Subcutaneous abdominal adipose tissue (tissue), 5 donors: ENCODE measurements around the gene FAH.

Source experiments
- H3K27ac ChIP-seq: one replicate; pipeline ENCODE4 v1.7.0; 2013; ENCODE audit warnings: low read depth, mild to moderate bottlenecking, inconsistent platforms, low read length, moderate library complexity
- H3K27me3 ChIP-seq, 5 donors: one replicate each; pipeline ENCODE4 v1.7.0; 2013; ENCODE audit warnings: low read length in 5 of 5, inconsistent platforms in 1 of 5; ENCODE audit not compliant: control insufficient read depth in 5 of 5, insufficient read depth in 4 of 5
- H3K36me3 ChIP-seq, 5 donors: one replicate each; pipeline ENCODE4 v1.7.0; 2013; ENCODE audit warnings: low read length in 5 of 5; ENCODE audit not compliant: control insufficient read depth in 5 of 5, insufficient read depth in 5 of 5
- H3K4me1 ChIP-seq, 5 donors: one replicate each; pipeline ENCODE4 v1.7.0; 2013; ENCODE audit warnings: low read length in 5 of 5, mild to moderate bottlenecking in 3 of 5, moderate library complexity in 1 of 5; ENCODE audit not compliant: control insufficient read depth in 5 of 5, insufficient read depth in 5 of 5
- H3K4me3 ChIP-seq, 5 donors: one replicate each; pipeline ENCODE4 v1.7.0; 2013; ENCODE audit warnings: low read length in 5 of 5, low read depth in 1 of 5
- H3K9ac ChIP-seq, 5 donors: one replicate each; pipeline ENCODE4 v1.7.0; 2013; ENCODE audit warnings: low read length in 5 of 5, mild to moderate bottlenecking in 4 of 5, moderate library complexity in 3 of 5
- H3K9me3 ChIP-seq, 5 donors: one replicate each; pipeline ENCODE4 v1.7.0; 2013; ENCODE audit warnings: low read length in 5 of 5; ENCODE audit not compliant: control insufficient read depth in 5 of 5
- donor health status: healthy.
- donor health status: healthy.
- donor health status: healthy.
- donor health status: healthy.
- donor health status: healthy.

FAH gene

DNA sequence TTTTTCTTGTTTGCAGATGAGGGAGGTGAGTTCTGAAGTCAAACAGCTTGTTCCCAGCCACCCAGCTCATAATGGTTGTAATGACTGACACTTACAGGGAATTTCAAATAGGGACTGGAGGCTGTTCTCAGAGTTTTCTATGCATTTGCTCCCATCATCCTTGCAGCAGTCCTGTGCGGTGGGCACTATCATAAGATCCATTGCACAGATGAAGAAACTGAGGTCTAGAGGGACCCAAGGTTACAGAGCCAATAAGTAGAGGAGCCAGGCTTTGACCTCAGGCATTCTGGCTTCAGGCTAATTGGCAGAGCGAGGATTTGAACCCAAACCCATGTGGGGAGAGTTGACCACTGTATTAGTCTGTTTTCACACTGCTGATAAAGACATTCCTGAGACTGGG lies 32.4 kb downstream of the FAH start:
- no peaks in the 10 kb centered on the region for H3K9me3 ChIP-seq
- H3K27ac ChIP-seq: no peak overlapping the region
- H3K4me3 ChIP-seq: no peak overlapping the region
- H3K36me3 ChIP-seq: peaks cover 6 to 81% (median 78%) of the 10 kb centered on the region in 5 donors
- no peak overlapping the region for H3K9ac ChIP-seq
- peaks cover 2 to 44% (median 32%) of the 10 kb centered on the region in 5 donors for H3K4me1 ChIP-seq
- H3K27me3 ChIP-seq: no peaks in the 10 kb centered on the region

DNA sequence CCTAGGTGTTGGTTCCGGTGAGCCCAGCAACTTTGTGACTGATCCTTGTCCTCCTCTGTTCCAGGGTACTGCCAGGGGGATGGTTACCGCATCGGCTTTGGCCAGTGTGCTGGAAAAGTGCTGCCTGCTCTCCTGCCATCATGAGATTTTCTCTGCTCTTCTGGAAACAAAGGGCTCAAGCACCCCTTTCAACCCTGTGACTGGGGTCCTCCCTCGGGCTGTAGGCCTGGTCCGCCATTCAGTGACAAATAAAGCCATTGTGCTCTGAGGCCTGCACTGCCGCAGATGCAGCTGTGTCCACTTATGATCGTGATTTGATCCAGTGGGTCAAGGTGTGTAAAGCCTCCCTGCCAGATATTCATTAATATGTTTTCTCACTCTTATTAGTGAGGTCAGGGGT lies 33.3 kb downstream of the FAH start:
- H3K27ac ChIP-seq: no peak overlapping the region
- H3K4me3 ChIP-seq: no peak overlapping the region
- peaks cover 6 to 71% (median 69%) of the 10 kb centered on the region in 5 donors for H3K36me3 ChIP-seq

DNA sequence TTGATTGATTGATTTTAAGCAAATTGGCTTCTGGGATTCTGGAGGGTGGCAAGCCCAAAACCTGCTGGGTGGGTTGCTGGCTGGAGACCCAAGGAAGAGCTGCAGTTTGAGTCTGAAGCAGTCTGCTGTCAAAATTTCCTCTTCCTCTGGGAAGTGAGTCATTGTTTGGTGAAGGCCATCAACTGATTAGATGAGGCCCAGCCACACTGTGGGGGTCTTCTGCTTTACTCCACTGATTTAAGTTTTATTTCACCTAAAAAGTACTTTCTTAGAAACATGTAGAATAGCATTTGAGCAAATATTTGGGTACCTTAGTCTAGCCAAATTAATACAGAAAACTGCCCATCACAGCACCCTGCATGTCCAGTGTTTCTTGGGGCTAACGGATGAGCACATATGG lies 33.8 kb downstream of the FAH start:
- Histone ChIP-seq H3K27me3 (no peaks in the 10 kb centered on the region), H3K9me3 (no peaks in the 10 kb centered on the region), H3K9ac (no peak overlapping the region), H3K36me3 (peaks cover 6 to 66% (median 64%) of the 10 kb centered on the region in 5 donors), H3K4me3 (no peak overlapping the region), H3K27ac (no peak overlapping the region), H3K4me1 (peaks cover 2 to 29% (median 19%) of the 10 kb centered on the region in 5 donors)

More for the DNA sequence above, 33.3 kb downstream of the FAH start:
- Histone ChIP-seq H3K9ac (no peak overlapping the region), H3K27me3 (no peaks in the 10 kb centered on the region), H3K9me3 (no peaks in the 10 kb centered on the region), H3K4me1 (peaks cover 2 to 35% (median 23%) of the 10 kb centered on the region in 5 donors)

DNA sequence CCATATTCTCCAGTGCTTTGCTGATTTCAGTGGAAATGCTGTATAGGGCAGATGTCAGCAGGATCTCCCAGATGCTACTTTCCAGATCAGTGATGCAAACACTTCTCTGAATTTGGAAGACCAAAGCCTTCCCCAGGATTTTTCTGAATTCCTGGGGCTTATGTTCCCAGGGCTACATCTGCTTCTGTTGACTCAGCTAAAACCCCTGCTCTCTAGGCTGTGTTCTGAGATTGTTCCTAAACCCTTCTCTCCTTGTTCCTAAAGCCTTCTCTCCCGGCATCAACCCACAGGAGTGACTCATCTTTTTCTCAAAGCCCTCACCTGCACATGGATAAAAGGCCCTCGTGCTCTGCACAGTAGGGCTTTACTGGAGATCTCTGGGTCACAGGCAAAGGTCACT lies 35.5 kb downstream of the FAH start:
- no peaks in the 10 kb centered on the region for H3K27me3 ChIP-seq
- H3K27ac ChIP-seq: no peak overlapping the region
- H3K36me3 ChIP-seq: peaks cover 6 to 56% (median 50%) of the 10 kb centered on the region in 5 donors
- H3K4me3 ChIP-seq: no peak overlapping the region
- H3K4me1 ChIP-seq: peaks cover 0 to 13% (median 3%) of the 10 kb centered on the region in 5 donors
- no peaks in the 10 kb centered on the region for H3K9me3 ChIP-seq
- no peak overlapping the region for H3K9ac ChIP-seq

DNA sequence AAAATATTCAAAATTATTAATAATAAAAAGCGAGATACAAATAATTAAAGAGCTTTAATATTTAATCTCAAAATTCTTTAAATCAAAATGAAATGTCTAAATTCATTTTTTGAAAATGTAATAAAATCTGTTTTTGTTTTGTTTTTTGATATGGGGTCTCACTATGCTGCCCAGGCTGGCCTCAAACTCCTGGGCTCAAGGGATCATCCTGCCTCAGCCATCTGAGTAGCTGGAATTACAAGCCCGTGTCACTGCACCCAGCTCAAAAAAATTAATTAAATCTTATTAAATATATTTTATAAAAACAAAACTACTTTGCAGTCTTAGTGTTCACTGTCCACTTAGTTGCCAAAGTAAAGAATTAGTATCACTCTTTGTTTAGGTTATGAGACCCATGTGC lies 38.4 kb downstream of the FAH start:
- H3K4me1 ChIP-seq: peaks cover 0 to 9% (median 0%) of the 10 kb centered on the region in 5 donors
- H3K27me3 ChIP-seq: no peaks in the 10 kb centered on the region
- no peak overlapping the region for H3K27ac ChIP-seq
- no peak overlapping the region for H3K4me3 ChIP-seq
- no peak overlapping the region for H3K9ac ChIP-seq
- H3K36me3 ChIP-seq: peaks cover 10 to 29% (median 20%) of the 10 kb centered on the region in 5 donors
- H3K9me3 ChIP-seq: no peaks in the 10 kb centered on the region

DNA sequence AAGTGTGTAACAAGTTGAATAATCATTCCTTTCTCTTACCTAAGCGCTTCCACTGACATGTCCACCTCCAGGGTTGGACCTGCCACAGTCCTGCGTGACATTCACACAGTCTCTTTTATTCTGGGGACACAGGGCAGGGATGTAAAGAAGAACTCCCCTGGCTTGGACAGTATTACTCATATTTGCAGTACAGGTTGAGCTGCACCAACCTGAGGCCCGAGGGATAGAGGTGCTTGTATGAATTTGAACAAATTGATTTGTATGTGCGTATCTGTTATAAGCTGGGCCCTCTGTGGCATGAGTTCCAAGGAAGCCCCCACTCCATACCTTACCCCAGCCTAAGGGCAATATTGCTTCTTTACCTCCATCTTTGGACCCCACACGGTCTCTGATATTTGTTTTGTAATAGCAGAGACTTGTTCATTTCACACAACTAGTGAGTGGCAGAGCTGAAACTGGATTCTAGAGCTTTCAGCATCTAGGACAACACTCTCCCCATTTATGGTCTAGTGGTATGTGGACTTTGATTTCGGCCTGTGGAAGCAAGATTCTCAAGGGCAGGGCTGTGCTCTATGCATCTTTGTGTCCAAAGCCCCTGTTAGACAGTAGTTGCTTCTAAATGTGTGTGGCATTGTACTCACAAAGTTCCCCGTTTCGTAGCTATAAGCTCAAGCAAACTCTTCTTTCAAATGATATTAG lies 39.2 kb downstream of the FAH start:
- peaks cover 0 to 9% (median 0%) of the 10 kb centered on the region in 5 donors for H3K4me1 ChIP-seq
- H3K9ac ChIP-seq: no peak overlapping the region
- peaks cover 10 to 20% (median 12%) of the 10 kb centered on the region in 5 donors for H3K36me3 ChIP-seq
- no peak overlapping the region for H3K4me3 ChIP-seq
- no peaks in the 10 kb centered on the region for H3K27me3 ChIP-seq
- no peaks in the 10 kb centered on the region for H3K9me3 ChIP-seq
- no peak overlapping the region for H3K27ac ChIP-seq

DNA sequence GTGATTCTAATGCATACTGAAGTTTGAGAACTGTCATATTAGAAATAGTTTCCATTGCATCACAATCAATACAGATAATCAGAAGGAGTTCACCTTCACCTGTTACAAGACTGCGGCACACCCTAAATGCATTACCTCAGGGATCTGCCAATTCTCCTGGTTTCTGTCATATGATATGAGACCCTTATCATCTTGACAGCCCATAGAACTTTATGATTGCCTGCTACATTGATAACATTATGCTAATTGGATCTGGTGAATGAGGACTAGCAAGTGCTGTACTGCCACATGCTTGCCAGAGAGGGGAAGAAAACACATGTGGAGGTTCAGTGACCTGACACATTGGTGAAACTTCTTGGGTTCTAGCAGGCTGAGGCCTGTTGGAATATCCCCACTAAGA lies 41.4 kb downstream of the FAH start:
- Histone ChIP-seq H3K27ac (no peak overlapping the region), H3K4me1 (no peaks in the 10 kb centered on the region), H3K9ac (no peak overlapping the region), H3K9me3 (no peaks in the 10 kb centered on the region), H3K36me3 (peaks cover 0 to 4% (median 3%) of the 10 kb centered on the region in 5 donors), H3K4me3 (no peak overlapping the region), H3K27me3 (no peaks in the 10 kb centered on the region)

DNA sequence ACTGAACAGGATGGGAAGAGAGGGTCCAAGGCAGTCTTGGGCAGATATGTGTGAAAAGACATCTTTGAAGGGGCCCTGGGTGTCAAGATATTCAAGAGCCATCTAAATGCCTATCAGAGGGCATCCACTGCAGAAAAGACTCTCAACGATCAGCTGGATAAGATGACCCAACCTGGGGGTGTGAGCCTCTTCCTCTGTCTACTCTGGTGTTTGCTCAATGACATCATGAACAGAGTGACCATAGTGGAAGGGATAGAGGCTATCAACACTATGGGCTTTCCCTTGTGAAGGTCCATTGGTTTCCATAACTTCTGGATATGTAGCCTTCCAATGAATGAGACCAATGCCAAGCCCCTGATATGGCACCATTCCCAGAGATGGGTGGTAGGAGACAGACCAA lies 42.1 kb downstream of the FAH start:
- H3K9me3 ChIP-seq: no peaks in the 10 kb centered on the region
- no peak overlapping the region for H3K27ac ChIP-seq

DNA sequence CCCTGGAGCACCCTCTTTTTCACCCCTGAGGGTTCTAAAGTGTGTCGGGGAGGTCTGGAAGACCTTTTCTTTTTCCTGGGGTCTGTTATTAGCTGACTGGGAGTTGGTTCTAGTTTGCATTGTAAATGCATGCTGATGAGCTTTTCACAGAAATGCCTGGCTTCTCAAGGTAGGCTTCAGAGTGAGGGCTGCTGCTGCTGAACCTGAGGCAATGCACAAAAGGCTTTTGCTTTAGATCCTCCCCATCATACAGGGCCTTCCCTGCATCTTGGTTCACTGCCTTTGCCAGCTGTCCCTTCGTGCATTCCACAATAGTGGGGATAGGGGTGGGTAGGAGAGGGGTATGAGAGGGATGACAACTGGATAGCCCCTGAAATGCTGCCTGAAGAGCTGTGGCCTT lies 46.6 kb downstream of the FAH start:
- Histone ChIP-seq H3K4me3 (no peak overlapping the region), H3K36me3 (no peaks in the 10 kb centered on the region), H3K4me1 (no peaks in the 10 kb centered on the region), H3K9ac (no peak overlapping the region), H3K27me3 (no peaks in the 10 kb centered on the region), H3K27ac (no peak overlapping the region), H3K9me3 (no peaks in the 10 kb centered on the region)

More for the DNA sequence above, 42.1 kb downstream of the FAH start:
- no peak overlapping the region for H3K4me3 ChIP-seq
- no peaks in the 10 kb centered on the region for H3K4me1 ChIP-seq
- H3K36me3 ChIP-seq: peaks cover 0 to 4% (median 0%) of the 10 kb centered on the region in 5 donors
- no peak overlapping the region for H3K9ac ChIP-seq
- H3K27me3 ChIP-seq: no peaks in the 10 kb centered on the region

DNA sequence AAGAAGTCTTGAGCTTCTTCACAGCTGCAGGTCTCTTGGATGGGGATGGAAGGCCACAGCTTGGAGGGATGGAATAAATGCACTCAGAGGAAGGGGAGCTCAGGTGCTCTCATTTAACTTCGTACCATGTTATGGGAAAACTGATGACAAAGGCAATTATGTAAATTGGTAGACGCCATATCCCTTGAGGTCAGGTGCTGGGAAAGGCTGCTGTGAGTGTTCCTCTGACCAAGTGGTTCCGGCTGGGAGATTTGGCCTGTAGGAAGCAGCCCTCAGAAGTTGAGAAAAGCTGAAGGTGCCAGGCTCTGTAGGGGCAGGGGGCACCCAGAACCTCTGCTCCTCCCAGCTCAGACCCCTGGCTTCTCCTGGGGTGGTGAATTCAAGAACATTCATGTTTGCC lies 47.1 kb downstream of the FAH start:
- Histone ChIP-seq H3K9ac (no peak overlapping the region), H3K27me3 (no peaks in the 10 kb centered on the region), H3K27ac (no peak overlapping the region), H3K4me3 (no peak overlapping the region), H3K9me3 (no peaks in the 10 kb centered on the region), H3K36me3 (no peaks in the 10 kb centered on the region), H3K4me1 (no peaks in the 10 kb centered on the region)
